GF-D8 (cell line): ENCODE data around the gene HLA-DOA.

Experiments used
- DNase-seq: peaks from one replicate; lab custom pipeline; 2025; lab: John Stamatoyannopoulos, UW

Gene HLA-DOA

DNA sequence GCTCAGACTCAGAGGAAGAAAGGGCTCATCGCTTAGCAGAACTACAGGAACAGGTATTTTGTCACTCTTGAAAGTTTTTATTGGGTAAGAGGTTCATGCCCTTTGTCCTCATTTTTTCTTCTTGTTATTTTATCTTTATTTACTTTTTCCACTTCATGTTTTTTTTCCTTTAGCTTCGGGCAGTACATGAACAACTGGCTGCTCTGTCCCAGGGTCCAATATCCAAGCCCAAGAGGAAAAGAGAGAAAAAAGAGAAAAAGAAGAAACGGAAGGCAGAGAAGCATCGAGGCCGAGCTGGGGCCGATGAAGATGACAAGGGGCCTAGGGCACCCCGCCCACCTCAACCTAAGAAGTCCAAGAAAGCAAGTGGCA is 31.5 kb downstream of the HLA-DOA start:
- DNase-seq: no peak

DNA sequence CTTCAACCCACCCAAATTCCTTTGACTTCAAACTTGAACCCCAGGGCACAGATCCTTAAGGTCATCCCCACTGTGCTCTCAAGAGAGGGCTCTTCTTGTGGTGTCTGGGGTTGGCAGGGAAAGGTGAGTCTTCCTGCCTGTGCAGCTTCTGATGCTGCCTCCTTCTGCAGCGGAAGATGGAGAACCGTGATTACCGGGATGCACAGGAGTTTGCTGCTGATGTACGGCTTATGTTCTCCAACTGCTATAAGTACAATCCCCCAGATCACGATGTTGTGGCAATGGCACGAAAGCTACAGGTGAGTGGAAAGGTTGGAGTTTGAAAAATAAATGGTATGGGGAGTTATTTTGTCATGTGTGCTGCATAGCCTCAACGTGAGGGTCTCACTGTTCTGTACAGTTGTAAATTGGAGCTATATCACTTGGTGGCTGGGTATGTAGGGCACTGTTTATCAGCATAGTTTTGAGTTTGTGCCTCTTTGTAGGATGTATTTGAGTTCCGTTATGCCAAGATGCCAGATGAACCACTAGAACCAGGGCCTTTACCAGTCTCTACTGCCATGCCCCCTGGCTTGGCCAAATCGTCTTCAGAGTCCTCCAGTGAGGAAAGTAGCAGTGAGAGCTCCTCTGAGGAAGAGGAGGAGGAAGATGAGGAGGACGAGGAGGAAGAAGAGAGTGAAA is 32.0 kb downstream of the HLA-DOA start:
- DNase-seq: no peak

DNA sequence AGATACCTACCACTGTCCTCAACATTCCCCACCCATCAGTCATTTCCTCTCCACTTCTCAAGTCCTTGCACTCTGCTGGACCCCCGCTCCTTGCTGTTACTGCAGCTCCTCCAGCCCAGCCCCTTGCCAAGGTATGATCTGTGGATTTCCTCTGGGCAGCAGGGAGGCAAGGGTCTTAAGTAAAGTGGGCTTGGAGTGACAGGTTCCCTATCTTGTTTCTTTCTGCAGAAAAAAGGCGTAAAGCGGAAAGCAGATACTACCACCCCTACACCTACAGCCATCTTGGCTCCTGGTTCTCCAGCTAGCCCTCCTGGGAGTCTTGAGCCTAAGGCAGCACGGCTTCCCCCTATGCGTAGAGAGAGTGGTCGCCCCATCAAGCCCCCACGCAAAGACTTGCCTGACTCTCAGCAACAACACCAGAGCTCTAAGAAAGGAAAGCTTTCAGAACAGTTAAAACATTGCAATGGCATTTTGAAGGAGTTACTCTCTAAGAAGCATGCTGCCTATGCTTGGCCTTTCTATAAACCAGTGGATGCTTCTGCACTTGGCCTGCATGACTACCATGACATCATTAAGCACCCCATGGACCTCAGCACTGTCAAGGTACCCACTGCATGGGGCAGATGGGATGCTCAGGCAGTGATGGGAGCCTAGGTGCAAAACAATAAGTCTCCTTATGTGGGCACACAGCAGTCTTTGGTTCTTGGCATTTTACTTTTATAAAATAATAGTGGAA is 32.9 kb downstream of the HLA-DOA start:
- DNase-seq: no peak

DNA sequence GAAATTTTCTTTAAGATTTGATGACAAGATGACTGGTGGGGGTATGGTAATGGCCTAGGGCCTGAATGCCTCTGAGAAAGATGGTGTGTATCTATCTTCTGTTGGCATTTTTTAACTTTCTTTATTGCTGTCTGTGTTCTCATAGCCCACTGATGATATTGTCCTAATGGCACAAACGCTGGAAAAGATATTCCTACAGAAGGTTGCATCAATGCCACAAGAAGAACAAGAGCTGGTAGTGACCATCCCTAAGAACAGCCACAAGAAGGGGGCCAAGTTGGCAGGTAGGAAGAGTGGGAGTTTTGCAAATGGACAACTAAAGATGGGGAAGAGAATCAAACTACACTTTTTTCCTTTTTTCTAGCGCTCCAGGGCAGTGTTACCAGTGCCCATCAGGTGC is 33.5 kb downstream of the HLA-DOA start:
- DNase-seq: no peak

DNA sequence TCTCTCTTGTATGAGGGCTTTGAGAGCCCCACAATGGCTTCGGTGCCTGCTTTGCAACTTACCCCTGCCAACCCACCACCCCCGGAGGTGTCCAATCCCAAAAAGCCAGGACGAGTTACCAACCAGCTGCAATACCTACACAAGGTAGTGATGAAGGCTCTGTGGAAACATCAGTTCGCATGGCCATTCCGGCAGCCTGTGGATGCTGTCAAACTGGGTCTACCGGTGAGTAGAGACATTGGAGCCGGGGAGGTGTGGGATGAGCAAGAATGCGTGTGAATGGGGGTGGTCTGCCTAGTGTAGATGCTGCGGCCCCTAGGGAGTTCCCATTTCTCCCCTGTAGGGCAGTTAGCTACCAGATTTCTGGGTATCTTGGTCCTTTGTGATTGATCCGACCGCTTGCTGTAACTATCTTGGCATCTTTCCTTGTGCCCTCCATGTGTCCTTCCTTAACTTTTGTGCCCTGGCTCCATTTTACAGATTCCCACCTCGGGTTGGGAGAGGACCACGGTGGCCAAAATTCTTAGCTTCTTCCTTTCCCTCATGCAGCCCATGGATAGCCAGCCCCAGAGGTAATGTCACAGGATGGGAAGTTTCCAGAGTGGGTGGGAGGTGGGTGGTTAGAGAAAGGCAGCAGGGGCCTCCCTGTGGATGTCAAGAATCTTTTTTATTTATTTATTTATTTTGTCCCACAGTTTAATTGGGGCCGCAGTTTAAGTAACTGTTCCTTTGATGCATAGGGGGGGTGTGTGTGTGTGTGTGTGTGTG is 34.7 kb downstream of the HLA-DOA start:
- no peak for DNase-seq

DNA sequence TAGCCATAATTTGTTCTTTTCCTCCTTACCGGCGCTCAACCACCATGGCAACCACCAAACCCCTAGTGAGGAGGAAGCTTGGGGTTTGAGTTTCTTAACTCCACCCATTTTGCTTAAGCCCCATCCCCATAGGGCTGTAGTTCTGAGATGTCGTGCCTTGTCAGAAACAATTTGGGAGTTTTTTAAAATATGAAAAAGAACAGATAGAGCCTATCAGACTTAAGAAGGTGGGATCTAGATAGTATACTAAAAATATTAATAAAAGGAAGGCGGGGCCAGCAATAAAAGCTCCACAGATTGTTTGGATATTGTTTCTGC is 35.4 kb downstream of the HLA-DOA start:
- no peak for DNase-seq

- DNase-seq: no peak
These were observed 36.0 kb downstream of the HLA-DOA start for GRCh38 chr6:32973144-32974015.

DNA sequence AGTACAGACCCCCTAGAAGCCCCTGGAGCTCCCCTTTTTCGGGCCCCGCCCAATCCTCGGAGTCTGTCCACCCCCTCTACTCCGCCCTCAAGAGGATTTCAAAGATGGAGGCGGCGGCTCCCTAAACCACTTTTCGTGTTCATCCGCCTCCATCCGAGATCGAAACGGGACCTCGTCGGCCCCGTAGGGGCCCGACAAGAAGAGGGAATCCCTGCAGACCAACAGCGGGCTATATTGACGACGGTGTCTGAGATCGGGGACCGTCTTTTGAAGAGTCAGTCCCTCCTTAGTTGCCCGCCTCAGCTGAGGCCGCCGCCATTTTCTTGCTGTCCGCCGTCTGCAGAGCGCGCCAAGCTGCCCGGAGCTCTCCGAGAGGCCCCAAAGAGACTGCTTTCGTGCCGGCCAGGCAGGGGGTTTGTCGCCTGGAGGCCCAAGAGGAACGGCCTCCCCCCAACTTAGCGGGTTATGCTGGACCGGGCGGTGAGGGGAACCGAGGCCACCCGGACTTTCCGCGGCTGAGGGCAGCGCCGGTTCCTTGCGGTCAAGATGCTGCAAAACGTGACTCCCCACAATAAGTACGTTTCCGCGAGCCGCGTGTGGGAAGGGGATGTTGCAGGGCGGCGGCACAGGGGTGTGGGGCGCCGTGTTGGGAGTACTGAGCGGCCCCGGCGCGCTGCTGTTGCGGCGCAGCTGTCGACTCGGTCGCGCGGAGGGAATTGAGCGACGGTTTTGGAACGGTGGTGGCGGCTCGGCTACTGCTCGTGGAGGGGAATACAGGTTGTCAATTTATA is 36.8 kb downstream of the HLA-DOA start:
- no peak for DNase-seq

- DNase-seq: peak; percentile 99
These were observed 37.6 kb downstream of the HLA-DOA start for GRCh38 chr6:32971581-32972352.

- no peak for DNase-seq
These were observed 38.2 kb downstream of the HLA-DOA start for GRCh38 chr6:32971242-32971580.

DNA sequence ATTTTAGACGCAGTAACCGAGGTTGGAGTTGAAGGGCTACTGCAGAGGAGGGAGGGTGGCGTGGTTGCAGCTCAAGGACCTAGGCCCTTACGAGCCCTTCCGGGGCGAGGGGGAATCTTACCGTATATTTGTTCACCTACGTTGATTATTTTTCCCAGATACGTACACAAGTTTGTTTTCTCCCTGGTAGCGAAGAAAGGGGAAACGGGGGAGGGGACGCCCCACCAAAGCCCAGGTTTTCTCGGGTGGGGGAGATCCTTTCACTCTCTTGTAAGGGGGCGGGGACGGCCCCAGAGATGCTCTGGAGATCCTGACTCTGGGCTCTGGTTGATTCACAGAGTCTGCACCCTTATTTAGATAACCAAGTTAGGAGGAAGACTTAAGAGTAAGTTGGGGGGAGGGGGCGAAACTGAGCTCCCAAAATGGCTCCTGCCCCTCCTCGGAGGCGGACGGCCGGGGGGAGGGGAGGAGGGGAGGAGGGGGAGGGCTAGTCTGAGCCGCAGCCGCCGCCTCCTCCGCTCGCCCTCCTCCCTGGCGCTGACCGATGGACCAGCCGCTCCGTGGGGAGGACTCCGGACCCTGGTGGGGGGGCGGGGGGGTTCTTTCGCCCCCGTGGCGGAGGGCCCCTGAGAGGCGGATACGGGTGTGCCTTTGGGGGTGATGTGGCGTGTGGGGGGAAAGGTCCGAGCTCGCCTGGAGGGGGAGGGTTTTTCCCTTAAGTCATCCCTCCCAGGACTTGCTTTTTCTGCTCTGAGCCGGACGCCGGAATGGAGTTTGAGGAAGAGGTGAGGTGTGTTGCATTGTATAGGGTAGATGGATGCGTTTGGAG is 38.8 kb downstream of the HLA-DOA start:
- peak; percentile 41 for DNase-seq

- peak; percentile 63 for DNase-seq
These were observed 39.5 kb downstream of the HLA-DOA start for GRCh38 chr6:32969685-32970412.

DNA sequence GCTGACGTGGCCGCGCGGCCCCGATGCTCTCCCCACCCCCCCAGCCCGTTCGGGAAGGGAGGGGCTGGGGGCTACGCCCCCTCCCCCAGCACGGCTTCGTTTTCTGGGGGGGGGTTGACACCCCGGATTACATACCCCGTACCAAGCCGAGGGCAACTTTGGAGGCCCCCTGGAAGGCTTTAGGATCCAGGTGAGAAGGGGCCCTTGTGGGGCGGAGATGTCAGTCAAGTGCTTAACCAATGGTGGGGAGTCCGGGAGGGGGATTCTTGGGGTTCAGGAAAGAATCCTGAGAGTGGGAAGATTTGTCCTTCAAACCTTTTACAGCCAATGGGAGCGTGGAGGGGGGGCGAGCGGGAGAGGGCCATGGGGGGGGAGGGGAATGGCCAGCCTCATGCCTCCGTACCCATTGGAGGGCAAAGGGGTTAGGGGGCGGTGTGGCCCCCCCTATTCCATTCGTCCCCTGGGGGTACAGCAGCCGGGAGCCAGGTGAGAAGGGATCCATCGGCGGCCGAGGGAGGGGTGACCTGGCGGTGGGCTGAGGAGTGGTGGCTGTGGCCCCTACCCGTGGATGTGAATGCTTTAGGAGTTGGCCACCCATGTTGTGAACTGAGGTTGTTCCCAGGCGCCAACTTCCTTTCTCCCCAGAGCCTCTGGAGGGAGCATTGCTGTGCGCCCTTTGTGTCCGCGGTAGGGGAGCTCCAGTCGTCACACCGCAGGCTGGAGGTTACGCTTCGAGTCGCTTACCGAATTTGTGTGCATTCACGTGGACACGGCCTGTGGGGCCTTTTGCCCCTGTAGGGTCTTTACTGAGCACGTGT is 40.3 kb downstream of the HLA-DOA start:
- DNase-seq: peak; percentile 54

GRCh38 chr6:32968093-32968866 is 41.1 kb downstream of the HLA-DOA start, which contains the start of gene BRD2:
Gene BRD2, plus strand, starts transcription at chr6:32968594. Its CDS starts 4,305 bp downstream, at chr6:32972899.
- DNase-seq: peak; percentile 88

DNA sequence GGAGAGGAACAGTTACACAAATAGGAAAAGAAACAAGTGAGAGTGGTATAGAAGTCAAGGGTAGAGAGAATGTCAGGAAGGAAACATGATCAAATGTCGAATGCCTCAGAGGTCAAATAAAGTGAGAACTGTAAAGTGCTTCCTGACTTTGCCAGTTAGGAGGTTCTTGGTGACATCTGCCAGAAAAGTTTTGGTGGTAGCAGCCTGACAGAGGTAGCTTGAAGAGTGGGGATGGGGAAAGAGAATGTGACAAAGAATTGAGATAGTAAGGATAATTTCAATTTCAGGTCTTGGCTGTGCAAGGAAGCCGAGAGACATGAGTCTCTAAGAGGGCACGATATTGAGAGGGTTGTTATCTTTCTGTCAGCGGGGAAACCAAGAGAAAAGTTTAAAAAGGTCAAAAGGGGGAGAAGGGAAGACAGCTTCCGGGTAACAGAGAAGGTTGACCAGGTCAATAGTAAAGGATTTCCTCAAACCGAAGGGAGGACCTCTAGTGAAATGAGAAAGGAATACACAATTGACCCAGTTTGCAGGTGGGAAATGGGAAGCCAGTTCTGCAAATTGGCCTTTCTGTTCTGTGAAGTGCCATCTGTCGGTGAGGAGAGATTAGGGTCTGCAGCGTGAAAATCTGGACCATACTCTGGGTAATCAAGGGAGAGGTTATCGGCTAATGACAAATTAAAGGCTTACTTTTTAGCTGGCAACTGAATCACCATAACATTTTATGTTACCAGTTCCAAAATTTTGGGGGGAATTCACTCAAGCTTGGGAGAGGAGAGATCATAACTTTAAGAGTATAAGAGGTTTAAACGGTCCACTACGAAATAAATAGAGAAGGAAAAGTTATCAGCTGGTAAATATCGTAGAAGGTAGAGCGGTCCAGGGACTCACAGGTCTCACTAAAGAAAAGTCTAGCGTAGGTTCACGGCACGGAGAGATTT is 42.0 kb downstream of the HLA-DOA start:
- DNase-seq: peak; percentile 57

GRCh38 chr6:32964776-32965175 is 44.6 kb downstream of the HLA-DOA start:
- DNase-seq: no peak
